Natural killer cell (primary cell): ENCODE results near the gene EPOP. TPM values are rescaled to one million over a fixed set of nuclear protein-coding genes. Genes with fewer than 3 reads are reported as not detected.
A peak's percentile ranks its signal among the peaks of the same experiment; 100 is the strongest.

Source experiments
- ATAC-seq, 3 donors: fragments of 150-1000 bp in 2 of 3; fragments of 200-7000 bp in 1 of 3; cut with Tn5 transposase; 1 replicate in 1 of 3; 2 replicates in 2 of 3; pipeline ENCODE4 v1.10.0; 2021; ENCODE audit warnings: mild to moderate bottlenecking in 2 of 3, moderate library complexity in 2 of 3
- DNase-seq, 2 donors: peaks; one replicate each; pipeline versions ENCODE4 v3.0.0 to v3.0.0-alpha.2; 2013 to 2021; ENCODE audit warnings: mixed read lengths in 1 of 2
- H3K27ac ChIP-seq: one replicate; pipeline ENCODE4 v1.5.1; 2013; ENCODE audit warnings: mild to moderate bottlenecking, low read length
- H3K27me3 ChIP-seq: one replicate; pipeline ENCODE4 v1.6.1; 2013; ENCODE audit warnings: low read length; ENCODE audit not compliant: control insufficient read depth, insufficient read depth
- H3K36me3 ChIP-seq: one replicate; pipeline ENCODE4 v1.6.1; 2013; ENCODE audit warnings: low read length; ENCODE audit not compliant: control insufficient read depth, insufficient read depth
- H3K4me1 ChIP-seq: one replicate; pipeline ENCODE4 v1.6.1; 2013; ENCODE audit warnings: low read length; ENCODE audit not compliant: control insufficient read depth, insufficient read depth
- H3K4me3 ChIP-seq: one replicate; pipeline ENCODE4 v1.5.1; 2013; ENCODE audit warnings: low read length
- H3K9me3 ChIP-seq: one replicate; pipeline ENCODE4 v1.6.1; 2013; ENCODE audit warnings: low read length; ENCODE audit not compliant: control insufficient read depth, insufficient read depth
- H3K27ac Mint-ChIP-seq, 2 donors: one replicate each; pipeline ENCODE4 v1.8.0; 2022; ENCODE audit warnings: mild to moderate bottlenecking in 2 of 2, mixed read lengths in 2 of 2, moderate library complexity in 1 of 2
- H3K27me3 Mint-ChIP-seq, 2 donors: one replicate each; pipeline ENCODE4 v1.8.0; 2022; ENCODE audit warnings: low read depth in 2 of 2, mixed read lengths in 2 of 2
- H3K36me3 Mint-ChIP-seq: one replicate; pipeline ENCODE4 v1.8.0; 2022; ENCODE audit warnings: mixed read lengths
- H3K4me1 Mint-ChIP-seq, 2 donors: one replicate each; pipeline ENCODE4 v1.8.0; 2022; ENCODE audit warnings: mixed read lengths in 2 of 2
- H3K4me3 Mint-ChIP-seq: one replicate; pipeline ENCODE4 v1.8.0; 2022; ENCODE audit warnings: mild to moderate bottlenecking, moderate library complexity, mixed read lengths
- H3K9me3 Mint-ChIP-seq, 2 donors: one replicate each; pipeline ENCODE4 v1.8.0; 2022; ENCODE audit warnings: mixed read lengths in 2 of 2
- WGBS: methylation state at CpG from one replicate; pipeline ENCODE4 v1.1.7; 2013; ENCODE audit warnings: missing lambda C conversion rate; ENCODE audit not compliant: insufficient coverage; 5-methylcytosine and 5-hydroxymethylcytosine counted together
- intact Hi-C: fragments of 100-400 bp; cut with micrococcal nuclease; formaldehyde crosslinking; loops from one replicate; pipeline ENCODE4 v1.14.2; 2022
- total RNA-seq, 4 donors: library from RNA; stranded (reverse); fragments of 120-200 nt in 1 of 4; gene quantifications; one replicate each; pipeline versions ENCODE4 v1.2.3 to v1.2.4, GENCODE V29; 2013 to 2022
- TF ChIP-seq, protein P1 (sequence below): fragments of 200-600 bp; IDR thresholded peaks from one replicate; pipeline ENCODE4 v1.8.0; 2022; ENCODE audit warnings: antibody characterized with exemption

Gene EPOP
- total RNA-seq, 3 donors from 2014 or later (not counting 1 experiment from before 2014, with no cell fraction given) = 0.66 to 1.9 (median 1.1) TPM

DNA sequence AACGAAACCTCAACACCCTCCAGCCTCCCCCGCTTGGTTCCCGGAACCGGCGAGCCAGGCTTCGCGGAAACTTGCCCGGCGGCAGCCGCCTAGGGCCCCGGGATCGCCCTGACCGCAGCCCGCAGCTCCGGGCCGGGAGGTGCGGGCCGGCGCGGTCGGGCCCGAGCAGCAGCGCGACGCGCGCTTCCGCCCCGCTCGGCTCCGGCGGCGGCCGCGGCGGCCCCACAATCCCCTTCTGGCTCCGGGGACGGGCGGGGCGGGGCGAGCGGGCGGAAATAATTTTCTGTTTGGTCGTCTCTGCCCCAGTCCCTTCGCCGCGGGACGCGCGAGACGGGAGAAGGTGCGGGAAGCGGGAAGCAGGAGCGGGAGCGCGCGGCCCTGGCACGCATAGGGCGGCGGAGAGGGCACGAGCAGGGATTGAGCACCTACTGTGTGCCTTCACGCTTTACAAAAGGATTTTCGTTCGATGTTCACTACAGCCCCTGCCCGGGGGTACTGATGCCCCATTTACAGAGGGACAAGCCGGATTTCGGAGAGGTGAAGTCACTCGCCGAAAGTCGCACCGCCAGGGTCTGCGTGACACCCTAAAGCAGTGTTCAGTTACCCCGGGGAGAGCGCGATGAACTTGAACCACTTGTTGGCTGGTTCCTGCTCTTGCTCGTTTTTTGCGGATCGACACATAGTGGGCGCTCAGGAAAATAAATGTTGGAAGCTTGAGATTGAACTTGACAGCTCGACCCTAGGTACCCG, 27.6 kb upstream of the EPOP start:
- Mint-ChIP-seq H3K36me3 (no peaks in the 10 kb centered on the region), H3K4me1 (peaks cover 44 to 72% of the 10 kb centered on the region in 2 donors), H3K27me3 (no peaks in the 10 kb centered on the region), H3K4me3 (peak overlapping the region; percentile 98), H3K27ac (peak overlapping the region; percentile 98 to 100), H3K9me3 (no peaks in the 10 kb centered on the region)
- H3K9me3 ChIP-seq = no peaks in the 10 kb centered on the region
- peak; percentile 76 to 89 for DNase-seq
- H3K36me3 ChIP-seq = no peaks in the 10 kb centered on the region
- intact Hi-C loops = loop anchor here (1.0 to 10.0 kb wide), 4 partner anchors 26 to 170 kb away; partner anchors contain the start of genes LASP1 and PSMB3
- peak overlapping the region; percentile 95 for H3K27ac ChIP-seq
- peak overlapping the region; percentile 77 for H3K4me3 ChIP-seq
- WGBS = under 1% methylated on average over 81 of the region's 81 CpGs
- TF ChIP-seq, protein P1, sequence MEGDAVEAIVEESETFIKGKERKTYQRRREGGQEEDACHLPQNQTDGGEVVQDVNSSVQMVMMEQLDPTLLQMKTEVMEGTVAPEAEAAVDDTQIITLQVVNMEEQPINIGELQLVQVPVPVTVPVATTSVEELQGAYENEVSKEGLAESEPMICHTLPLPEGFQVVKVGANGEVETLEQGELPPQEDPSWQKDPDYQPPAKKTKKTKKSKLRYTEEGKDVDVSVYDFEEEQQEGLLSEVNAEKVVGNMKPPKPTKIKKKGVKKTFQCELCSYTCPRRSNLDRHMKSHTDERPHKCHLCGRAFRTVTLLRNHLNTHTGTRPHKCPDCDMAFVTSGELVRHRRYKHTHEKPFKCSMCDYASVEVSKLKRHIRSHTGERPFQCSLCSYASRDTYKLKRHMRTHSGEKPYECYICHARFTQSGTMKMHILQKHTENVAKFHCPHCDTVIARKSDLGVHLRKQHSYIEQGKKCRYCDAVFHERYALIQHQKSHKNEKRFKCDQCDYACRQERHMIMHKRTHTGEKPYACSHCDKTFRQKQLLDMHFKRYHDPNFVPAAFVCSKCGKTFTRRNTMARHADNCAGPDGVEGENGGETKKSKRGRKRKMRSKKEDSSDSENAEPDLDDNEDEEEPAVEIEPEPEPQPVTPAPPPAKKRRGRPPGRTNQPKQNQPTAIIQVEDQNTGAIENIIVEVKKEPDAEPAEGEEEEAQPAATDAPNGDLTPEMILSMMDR = no peak
- no peaks in the 10 kb centered on the region for H3K27me3 ChIP-seq
- peak; percentile 17 to 66 (median 48) for ATAC-seq
- peaks cover 57% of the 10 kb centered on the region for H3K4me1 ChIP-seq

DNA sequence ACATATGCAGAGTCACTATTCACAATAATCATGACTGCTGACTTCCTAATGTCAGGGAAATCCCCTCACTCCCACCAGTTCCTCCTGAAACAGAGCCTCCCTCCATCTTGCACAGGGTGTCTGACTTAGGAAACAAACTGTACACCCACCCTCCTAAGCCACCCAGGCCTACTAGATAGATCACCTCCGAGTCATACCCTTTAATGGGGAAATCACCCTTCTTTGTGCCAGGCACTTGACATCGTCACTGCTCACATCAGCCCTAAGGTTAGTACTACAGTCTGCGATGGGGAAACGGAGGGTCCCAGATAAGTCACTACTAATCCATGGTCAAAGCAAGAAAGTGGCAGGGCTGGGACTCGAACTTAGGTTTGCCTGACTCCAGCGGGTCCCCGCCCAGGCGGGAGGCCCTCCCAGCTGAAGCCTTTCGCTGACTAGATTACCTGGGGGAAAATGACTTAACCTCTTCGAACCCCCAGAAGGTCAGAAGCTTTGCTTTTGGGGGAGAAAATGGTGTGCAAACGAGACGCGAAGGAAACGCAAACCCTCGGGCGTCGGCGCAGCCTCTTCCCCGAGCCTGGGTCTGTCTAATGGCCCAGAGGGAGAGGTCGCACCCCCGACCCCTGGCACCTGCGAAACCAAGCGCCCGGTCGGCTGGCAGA, 26.9 kb upstream of the EPOP start:
- 2% methylated on average over 25 of the region's 25 CpGs for WGBS
- Histone ChIP-seq H3K27me3 (no peaks in the 10 kb centered on the region), H3K9me3 (no peaks in the 10 kb centered on the region), H3K27ac (peak overlapping the region; percentile 95), H3K4me1 (peaks cover 50% of the 10 kb centered on the region), H3K36me3 (no peaks in the 10 kb centered on the region), H3K4me3 (peak overlapping the region; percentile 69)
- TF ChIP-seq, protein P1 = no peak
- H3K4me3 Mint-ChIP-seq = peak overlapping the region; percentile 90
- peak; percentile 68 to 92 for DNase-seq
- peak; percentile 53 to 73 (median 57) for ATAC-seq
- peak overlapping the region; percentile 98 to 100 for H3K27ac Mint-ChIP-seq
- no peaks in the 10 kb centered on the region for H3K9me3 Mint-ChIP-seq
- peaks cover 43 to 72% of the 10 kb centered on the region in 2 donors for H3K4me1 Mint-ChIP-seq
- intact Hi-C loops = loop anchor here (1.0 to 10.0 kb wide), 4 partner anchors 25 to 171 kb away; partner anchors contain the start of genes LASP1 and PSMB3
- no peaks in the 10 kb centered on the region for H3K36me3 Mint-ChIP-seq
- H3K27me3 Mint-ChIP-seq = no peaks in the 10 kb centered on the region

DNA sequence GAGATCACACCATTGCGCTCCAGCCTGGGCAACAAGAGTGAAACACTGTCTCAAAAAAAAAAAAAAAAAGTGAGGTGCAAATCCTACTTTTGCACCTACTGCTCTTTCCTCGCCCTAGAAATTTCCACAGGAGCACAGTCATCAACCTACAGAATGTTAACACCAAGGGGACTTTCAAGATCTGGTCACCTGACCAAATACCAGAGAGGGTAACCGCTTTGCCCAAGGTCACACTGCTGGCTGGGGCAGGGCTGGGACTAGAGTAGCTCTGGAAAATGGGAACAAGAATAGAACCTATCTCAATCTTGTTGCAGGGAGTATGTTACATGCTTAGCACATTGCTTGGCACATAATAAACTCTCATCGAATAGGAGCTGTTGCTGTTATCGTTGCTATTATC, 24.0 kb upstream of the EPOP start:
- Mint-ChIP-seq H3K27ac (peak overlapping the region in 1 of 2 donors; percentile 70), H3K4me1 (peaks cover 26 to 55% of the 10 kb centered on the region in 2 donors), H3K36me3 (no peaks in the 10 kb centered on the region), H3K9me3 (no peaks in the 10 kb centered on the region), H3K4me3 (no peak overlapping the region), H3K27me3 (no peaks in the 10 kb centered on the region)
- Histone ChIP-seq H3K9me3 (no peaks in the 10 kb centered on the region), H3K27me3 (no peaks in the 10 kb centered on the region), H3K4me1 (peaks cover 34% of the 10 kb centered on the region), H3K36me3 (no peaks in the 10 kb centered on the region), H3K4me3 (no peak overlapping the region), H3K27ac (no peak overlapping the region)
- DNase-seq (no peak), ATAC-seq (no peak)
- intact Hi-C loops = no loop called here
- TF ChIP-seq, protein P1 = no peak
- WGBS = 91% methylated on average over 5 of the region's 5 CpGs
